Tibial artery (tissue), 4 donors: Measurements from ENCODE around the gene PLTP.

ENCODE experiments used
- DNase-seq, 2 donors: peaks; one replicate each; pipeline ENCODE4 v3.0.0-alpha.2; 2019
- H3K27ac ChIP-seq, 2 donors: fragments of 200-600 bp; sonication (generic) in 1 of 2; 1 replicate in 1 of 2; 2 replicates in 1 of 2; pipeline ENCODE4 v1.5.1; 2018 to 2019; ENCODE audit warnings: mild to moderate bottlenecking in 1 of 2
- H3K27me3 ChIP-seq, 2 donors: fragments of 200-600 bp; sonication (generic) in 1 of 2; one replicate each; pipeline versions ENCODE4 v1.5.1 to v1.6.0; 2016 to 2019
- H3K36me3 ChIP-seq, 3 donors: fragments of 200-600 bp; sonication (generic) in 2 of 3; one replicate each; pipeline ENCODE4 v1.5.1; 2016 to 2019; ENCODE audit warnings: mild to moderate bottlenecking in 2 of 3
- H3K4me1 ChIP-seq, 4 donors: fragments of 200-600 bp; sonication (generic) in 2 of 4; 1 replicate in 3 of 4; 2 replicates in 1 of 4; pipeline ENCODE4 v1.5.1; 2016 to 2019
- H3K4me3 ChIP-seq, 2 donors: fragments of 200-600 bp; sonication (generic) in 1 of 2; 1 replicate in 1 of 2; 2 replicates in 1 of 2; pipeline ENCODE4 v1.5.1; 2018 to 2019; ENCODE audit warnings: mild to moderate bottlenecking in 2 of 2
- H3K9me3 ChIP-seq, 3 donors: fragments of 200-600 bp; sonication (generic) in 1 of 3; one replicate each; pipeline ENCODE4 v1.5.1; 2016 to 2019
- intact Hi-C: fragments of 100-400 bp; cut with DNase I; formaldehyde crosslinking; loops from one replicate; pipeline ENCODE4 v1.15.0; 2023; ENCODE audit warnings: low total_unique reads
- TF ChIP-seq, protein P1 (sequence below), 2 experiments: fragments of 200-600 bp in 1 of 2; fragments of 450-650 bp in 1 of 2; IDR thresholded peaks; one replicate each; pipeline ENCODE4 v1.5.1; 2017 to 2019; ENCODE audit warnings: antibody characterized with exemption in 2 of 2, mild to moderate bottlenecking in 1 of 2, moderate library complexity in 1 of 2

PLTP gene

DNA sequence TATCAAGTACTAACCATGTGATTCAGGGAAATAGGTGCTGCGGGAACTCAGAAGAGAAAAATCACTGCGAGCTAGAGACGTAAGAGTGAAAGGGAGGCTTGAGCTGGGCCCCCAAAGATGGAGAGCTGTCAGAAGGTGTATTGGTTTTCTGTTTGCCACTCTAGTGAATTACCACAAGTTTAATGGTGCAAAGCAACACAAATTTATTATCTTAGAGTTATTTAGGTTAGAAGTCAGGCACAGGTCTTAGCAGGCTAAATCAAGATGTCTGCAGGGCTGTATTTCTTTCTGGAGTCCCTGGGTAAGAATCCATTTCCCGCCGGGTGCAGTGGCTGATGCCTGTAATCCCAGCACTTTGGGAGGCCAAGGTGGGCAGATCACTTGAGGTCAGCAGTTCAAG is 52.0 kb downstream of the PLTP start:
- Histone ChIP-seq H3K27ac (no peak overlapping the region), H3K27me3 (no peaks in the 10 kb centered on the region), H3K36me3 (no peaks in the 10 kb centered on the region), H3K4me3 (no peak overlapping the region), H3K4me1 (peaks cover 0 to 32% (median 25%) of the 10 kb centered on the region in 4 donors), H3K9me3 (no peaks in the 10 kb centered on the region)
- intact Hi-C loops, result no loop called here
- TF ChIP-seq, protein P1, sequence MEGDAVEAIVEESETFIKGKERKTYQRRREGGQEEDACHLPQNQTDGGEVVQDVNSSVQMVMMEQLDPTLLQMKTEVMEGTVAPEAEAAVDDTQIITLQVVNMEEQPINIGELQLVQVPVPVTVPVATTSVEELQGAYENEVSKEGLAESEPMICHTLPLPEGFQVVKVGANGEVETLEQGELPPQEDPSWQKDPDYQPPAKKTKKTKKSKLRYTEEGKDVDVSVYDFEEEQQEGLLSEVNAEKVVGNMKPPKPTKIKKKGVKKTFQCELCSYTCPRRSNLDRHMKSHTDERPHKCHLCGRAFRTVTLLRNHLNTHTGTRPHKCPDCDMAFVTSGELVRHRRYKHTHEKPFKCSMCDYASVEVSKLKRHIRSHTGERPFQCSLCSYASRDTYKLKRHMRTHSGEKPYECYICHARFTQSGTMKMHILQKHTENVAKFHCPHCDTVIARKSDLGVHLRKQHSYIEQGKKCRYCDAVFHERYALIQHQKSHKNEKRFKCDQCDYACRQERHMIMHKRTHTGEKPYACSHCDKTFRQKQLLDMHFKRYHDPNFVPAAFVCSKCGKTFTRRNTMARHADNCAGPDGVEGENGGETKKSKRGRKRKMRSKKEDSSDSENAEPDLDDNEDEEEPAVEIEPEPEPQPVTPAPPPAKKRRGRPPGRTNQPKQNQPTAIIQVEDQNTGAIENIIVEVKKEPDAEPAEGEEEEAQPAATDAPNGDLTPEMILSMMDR (IDR thresholded peaks at IDR 0.05), result no peak
- no peak for DNase-seq

DNA sequence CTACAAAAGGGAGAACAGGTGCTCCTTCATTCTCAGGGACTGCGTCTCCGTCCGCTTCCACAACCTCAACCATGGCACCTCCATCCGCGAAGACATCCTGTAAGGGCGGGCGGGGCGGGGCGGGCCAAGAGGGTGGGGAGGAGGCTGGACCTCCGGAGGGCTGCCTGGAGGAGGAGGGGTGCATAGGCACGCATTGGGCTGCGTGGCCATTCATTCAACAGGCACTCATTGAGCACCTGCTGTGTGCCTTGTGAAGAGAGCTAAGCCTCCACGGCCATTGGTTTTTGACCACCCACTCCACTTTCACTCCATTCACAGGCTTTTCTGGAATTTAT is 54.1 kb downstream of the PLTP start:
- TF ChIP-seq, protein P1 (IDR thresholded peaks at IDR 0.05), result no peak
- peaks cover 0 to 38% (median 31%) of the 10 kb centered on the region in 4 donors for H3K4me1 ChIP-seq
- no peak for DNase-seq

DNA sequence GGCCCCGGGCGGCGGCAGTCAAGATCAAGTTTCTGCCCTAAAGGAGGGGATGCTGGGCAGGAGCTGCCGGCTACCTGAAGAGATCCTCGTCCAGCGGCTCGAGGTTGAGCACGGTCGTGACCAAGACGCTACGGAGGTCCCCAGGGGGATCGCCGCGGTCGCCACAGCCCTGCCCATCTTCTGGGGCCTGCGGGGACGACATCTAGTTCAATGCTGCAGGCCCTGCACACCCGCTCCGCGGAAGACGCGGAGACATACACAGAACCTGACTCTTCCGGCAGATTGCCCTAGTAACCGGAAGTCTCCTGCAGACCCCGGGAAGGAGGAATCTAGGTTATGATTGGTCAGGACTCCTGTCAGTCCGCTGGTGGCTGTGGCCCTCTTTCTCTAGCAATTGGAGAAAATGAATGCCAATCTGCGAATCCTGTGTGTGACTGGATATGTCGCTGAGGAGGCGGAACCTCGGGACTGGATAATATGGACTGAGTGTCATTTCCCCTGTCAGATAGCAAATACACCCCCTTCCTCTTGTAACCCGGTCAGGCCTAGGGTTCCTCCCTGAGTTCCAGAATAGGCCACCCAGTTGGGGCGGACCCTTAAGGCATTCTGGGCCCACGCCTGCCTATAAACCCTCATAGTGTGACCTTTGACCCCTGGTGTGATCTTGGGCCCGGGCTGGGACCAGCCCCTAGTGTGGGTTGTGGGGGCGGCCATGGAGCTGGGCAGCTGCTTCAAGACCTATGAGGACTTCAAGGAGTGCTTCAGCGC is 54.7 kb downstream of the PLTP start, which contains the start of the genes ACOT8 and ZSWIM3:
TSS of gene ACOT8 (minus strand) at position 279 of the 768 bp plus-strand sequence. CDS start at position 202, 77 bp downstream.
TSS of gene ZSWIM3 (plus strand) at position 501 of the 768 bp plus-strand sequence. CDS start at position 713, 212 bp downstream.
- no peaks in the 10 kb centered on the region for H3K9me3 ChIP-seq
- intact Hi-C loops, result no loop called here
- H3K27ac ChIP-seq, result peak within 1 kb of the TSS; percentile 68 to 75
- peak; percentile 98 to 99 for DNase-seq
- H3K4me3 ChIP-seq, result peak within 1 kb of the TSS; percentile 63 to 64
- H3K27me3 ChIP-seq, result no peaks in the 10 kb centered on the region
- TF ChIP-seq, protein P1 (IDR thresholded peaks at IDR 0.05), result peak in 1 of 2 experiments; percentile 7
- peaks cover 0 to 38% (median 31%) of the 10 kb centered on the region in 4 donors for H3K4me1 ChIP-seq
- H3K36me3 ChIP-seq, result peaks cover 0 to 21% (median 4%) of the 10 kb centered on the region in 3 donors

More for the DNA sequence above, 54.1 kb downstream of the PLTP start:
- H3K4me3 ChIP-seq, result peak overlapping the region; percentile 63 to 64
- H3K36me3 ChIP-seq, result peaks cover 0 to 15% (median 4%) of the 10 kb centered on the region in 3 donors
- H3K27ac ChIP-seq, result peak overlapping the region; percentile 68 to 75
- H3K27me3 ChIP-seq, result no peaks in the 10 kb centered on the region
- intact Hi-C loops, result no loop called here
- H3K9me3 ChIP-seq, result no peaks in the 10 kb centered on the region

DNA sequence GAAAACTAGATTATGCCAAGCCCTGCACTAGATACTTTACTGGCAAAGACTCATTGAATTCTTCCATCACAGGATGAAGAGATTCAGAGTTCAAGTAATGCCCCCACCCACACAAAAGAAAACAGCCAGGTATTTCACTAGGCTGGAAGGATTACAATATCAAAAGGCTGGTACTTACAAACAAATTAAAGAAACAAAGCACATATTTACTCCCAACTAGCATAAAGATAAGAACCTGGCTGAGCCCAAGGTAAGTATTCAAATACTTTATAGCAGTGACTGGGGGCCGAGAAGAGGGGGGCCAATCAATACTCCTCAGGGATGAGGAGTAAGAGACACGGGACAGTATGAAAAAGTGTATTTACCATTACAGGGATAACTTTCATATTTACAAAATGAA is 58.5 kb downstream of the PLTP start:
- Histone ChIP-seq H3K9me3 (no peaks in the 10 kb centered on the region), H3K27ac (no peak overlapping the region), H3K27me3 (no peaks in the 10 kb centered on the region), H3K4me3 (no peak overlapping the region), H3K4me1 (peaks cover 0 to 35% (median 30%) of the 10 kb centered on the region in 4 donors), H3K36me3 (peaks cover 2 to 44% (median 8%) of the 10 kb centered on the region in 3 donors)
- TF ChIP-seq, protein P1 (IDR thresholded peaks at IDR 0.05), result no peak
- intact Hi-C loops, result no loop called here
- DNase-seq, result no peak

DNA sequence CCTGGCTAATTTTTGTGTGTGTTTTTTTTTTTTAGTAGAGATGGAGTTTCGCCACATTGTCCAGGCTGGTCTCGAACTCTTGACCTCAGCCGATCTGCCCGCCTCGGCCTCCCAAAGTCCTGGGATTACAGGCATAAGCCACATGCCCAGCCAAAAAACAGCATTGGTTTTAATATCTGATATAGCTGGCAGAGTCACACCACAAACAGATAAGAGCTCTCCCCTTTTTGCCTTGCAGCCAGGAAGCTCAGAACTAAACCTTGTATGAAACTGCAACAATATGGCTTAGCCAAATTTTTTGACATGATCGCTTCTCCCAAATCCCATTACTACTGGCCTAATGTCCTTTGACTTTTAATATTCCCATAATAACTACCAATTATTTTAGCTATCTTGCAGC is 59.6 kb downstream of the PLTP start:
- H3K27ac ChIP-seq, result no peak overlapping the region
- TF ChIP-seq, protein P1 (IDR thresholded peaks at IDR 0.05), result no peak
- H3K9me3 ChIP-seq, result no peaks in the 10 kb centered on the region
- peaks cover 11 to 56% (median 17%) of the 10 kb centered on the region in 3 donors for H3K36me3 ChIP-seq
- H3K4me1 ChIP-seq, result peaks cover 0 to 26% (median 21%) of the 10 kb centered on the region in 4 donors
- no peak for DNase-seq
- intact Hi-C loops, result no loop called here
- no peaks in the 10 kb centered on the region for H3K27me3 ChIP-seq
- no peak overlapping the region for H3K4me3 ChIP-seq
